GM18502 (cell line): ENCODE results near the gene INO80C.
A peak's percentile ranks its signal among the peaks of the same experiment; 100 is the strongest.
"Not testable (repeated sequence)": the region's sequence is repeated elsewhere in the genome, so short reads cannot be mapped to it uniquely, and the experiment has no call there.

ENCODE experiments used
- ATAC-seq: cut with Tn5 transposase; IDR thresholded peaks from one replicate; pipeline ENCODE4 v1.9.1; 2021; ENCODE audit warnings: mild to moderate bottlenecking; ENCODE audit not compliant: unreplicated experiment, poor library complexity

INO80C gene

DNA sequence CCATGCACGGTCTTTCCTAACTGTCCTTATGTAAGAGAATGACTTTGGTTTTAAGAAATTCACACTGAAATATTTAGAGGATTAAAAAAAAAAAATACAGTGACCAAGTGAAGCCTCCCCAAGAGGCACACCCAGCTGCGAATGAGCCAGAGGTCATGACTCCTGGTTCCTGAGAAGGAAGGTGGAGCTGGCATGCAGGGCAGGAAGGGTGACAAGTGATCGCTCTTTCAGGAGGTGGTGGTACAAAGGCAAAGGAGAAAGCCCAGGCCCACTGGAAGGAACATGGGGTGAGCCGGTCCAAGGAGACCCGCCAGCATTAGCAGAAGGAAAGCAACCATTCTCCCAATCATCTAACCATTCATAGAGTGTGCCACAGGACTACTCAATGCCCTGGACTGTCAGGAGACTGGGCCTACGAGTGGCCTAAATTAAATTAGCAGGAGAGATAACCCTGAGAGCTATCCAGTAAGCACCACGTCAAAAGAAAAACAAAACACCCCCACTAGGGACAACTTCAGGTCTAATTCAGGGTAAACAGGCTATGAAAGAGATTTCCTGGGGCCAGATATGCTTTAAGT lies 7.8 kb downstream of the INO80C start:
- ATAC-seq, result no peak

- not testable (repeated sequence) for ATAC-seq
Observed at GRCh38 chr18:35489281-35489680, 8.5 kb downstream of the INO80C start.

DNA sequence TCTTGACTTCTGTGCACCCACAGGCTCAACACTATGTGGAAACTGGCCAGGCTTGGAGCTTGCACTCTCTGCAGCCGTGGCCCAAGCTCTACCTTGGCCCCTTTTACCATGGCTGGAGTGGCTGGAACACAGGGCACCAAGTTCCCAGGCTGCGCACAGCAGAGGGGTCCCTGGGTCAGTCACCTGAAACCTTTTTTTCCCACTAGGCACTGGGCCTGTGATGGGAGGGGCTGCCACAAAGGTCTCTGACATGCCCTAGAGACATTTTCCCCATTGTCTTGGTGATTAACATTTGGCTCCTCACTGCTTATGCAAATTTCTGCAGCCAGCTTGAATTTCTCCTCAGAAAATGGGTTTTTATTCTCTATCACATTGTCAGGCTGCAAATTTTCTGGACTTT lies 9.4 kb downstream of the INO80C start:
- ATAC-seq, result not testable (repeated sequence)

DNA sequence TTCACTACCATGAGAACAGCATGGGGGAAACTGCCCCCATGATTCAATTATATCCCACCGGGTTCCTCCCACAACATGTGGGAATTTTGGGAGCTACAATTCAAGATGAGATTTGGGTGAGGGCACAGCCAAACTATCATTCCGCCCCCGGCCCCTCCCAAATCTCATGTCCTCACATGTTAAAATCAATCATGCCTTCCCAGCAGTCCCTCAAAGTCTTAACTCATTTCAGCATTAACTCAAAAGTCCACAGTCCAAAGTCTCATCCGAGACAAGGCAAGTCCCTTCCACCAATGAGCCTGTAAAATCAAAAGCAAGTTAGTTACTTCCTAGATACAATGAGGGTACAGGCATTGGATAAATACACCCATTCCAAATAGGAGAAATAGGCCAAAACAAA lies 10.2 kb downstream of the INO80C start:
- not testable (repeated sequence) for ATAC-seq

- no peak for ATAC-seq
Observed at GRCh38 chr18:35485852-35486251, 11.9 kb downstream of the INO80C start.

GRCh38 chr18:35484034-35484433 lies 13.7 kb downstream of the INO80C start:
- ATAC-seq, result peak; percentile 68

- no peak for ATAC-seq
Observed at GRCh38 chr18:35481960-35482366, 15.8 kb downstream of the INO80C start.

GRCh38 chr18:35479911-35480586 lies 17.7 kb downstream of the INO80C start:
- ATAC-seq, result no peak

DNA sequence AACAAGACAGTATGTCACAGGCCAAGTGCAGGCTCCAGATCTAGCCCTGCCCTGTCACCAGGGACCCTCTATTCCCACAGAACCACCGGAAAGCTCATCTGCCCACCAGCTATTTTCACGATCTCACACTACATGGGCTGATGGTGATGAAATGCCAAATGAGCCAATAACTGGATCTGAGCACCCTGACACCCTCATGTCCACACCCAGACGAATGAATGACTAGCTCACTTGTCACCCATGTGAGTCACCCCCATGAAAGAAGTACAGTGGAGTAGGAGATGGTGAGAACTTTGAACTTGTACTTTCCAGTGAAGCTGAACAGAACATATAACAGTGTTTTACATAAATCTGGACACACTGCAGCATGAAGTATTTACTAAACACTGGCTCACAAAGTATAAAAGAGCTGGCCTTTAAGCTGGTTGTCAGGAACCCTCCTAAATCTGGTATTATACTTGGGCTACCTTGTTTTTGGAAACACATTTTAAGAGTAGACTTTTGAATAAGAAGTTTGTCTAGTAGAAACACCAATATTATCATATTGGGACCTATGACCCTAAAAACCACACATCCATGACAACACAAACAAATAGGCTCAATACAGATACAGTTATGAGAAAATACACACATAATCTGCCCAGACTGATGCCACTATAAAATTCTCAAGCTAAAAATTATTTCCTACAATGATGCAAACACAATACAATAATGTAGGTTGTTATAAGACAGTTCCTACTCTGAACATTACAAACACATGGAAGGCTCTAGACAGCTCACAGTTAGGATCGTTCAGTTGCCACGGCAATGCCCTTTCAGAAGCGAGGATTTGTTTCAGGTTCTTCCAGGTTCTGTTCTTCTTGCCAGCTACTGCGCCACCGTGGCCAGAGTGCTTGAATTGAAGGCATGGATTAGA lies 19.0 kb downstream of the INO80C start:
- no peak for ATAC-seq

DNA sequence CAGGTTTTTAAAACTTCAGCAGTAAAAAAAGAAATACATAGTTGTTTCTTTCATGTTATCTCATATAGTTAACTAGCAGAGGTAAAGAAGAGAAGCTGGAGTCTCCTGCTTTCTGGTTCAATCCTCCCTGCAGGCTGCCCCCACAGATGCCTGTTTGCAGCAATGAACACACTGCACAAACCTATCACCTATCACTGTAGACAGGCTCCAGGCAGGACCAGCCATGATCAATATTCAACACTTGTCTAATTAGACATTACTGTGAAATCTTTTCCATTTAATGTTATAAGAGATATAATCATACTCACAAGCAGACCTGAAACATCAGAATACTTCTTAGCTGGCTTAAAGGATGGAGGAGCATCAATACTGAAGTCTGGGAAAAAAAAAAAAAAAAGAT lies 19.8 kb downstream of the INO80C start:
- no peak for ATAC-seq

- ATAC-seq, result no peak
Observed at GRCh38 chr18:35477497-35477896, 20.3 kb downstream of the INO80C start.

DNA sequence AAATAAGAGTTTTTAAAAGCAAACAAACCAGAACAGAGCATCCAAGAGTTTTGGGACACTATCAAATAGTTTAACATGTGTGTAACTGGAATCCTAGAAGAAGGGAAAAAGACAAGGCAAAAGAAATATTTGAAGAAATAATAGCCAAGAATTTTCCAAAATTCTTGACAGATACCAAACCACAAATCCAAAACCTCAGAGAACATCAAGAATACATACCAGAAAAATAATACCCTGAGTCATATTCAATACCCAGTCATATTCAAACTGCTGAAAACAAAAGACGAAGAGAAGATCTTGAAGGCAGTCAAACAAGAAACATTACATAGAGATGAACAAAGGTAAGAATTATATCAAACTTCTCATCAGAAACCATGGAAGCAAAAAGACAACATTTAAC lies 22.9 kb downstream of the INO80C start:
- ATAC-seq, result no peak

- ATAC-seq, result no peak
Observed at GRCh38 chr18:35473562-35473961, 24.2 kb downstream of the INO80C start.

- ATAC-seq, result no peak
Observed at GRCh38 chr18:35470435-35470834, 27.3 kb downstream of the INO80C start.

DNA sequence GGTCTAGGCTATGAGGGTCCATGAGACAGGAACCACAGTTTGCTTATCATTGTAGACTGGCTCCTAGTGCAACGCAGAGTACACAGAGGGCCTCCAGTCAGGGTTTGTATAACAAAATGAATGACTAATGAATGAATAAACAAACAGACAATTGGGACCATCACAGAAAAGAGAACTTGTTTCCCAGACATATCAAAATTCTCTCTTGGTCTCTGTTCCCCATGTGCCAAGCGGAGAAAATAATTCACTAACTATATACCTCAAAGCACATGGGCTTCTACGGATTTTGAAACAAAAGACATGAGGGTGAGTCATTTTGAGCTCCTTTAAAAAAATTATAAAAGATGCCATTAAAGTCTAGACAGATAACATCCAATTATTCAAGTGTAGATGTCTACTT lies 28.0 kb downstream of the INO80C start:
- no peak for ATAC-seq

- no peak for ATAC-seq
Observed at GRCh38 chr18:35468711-35469110, 29.0 kb downstream of the INO80C start.

- peak; percentile 74 for ATAC-seq
Observed at GRCh38 chr18:35467624-35468016, 30.1 kb downstream of the INO80C start.

DNA sequence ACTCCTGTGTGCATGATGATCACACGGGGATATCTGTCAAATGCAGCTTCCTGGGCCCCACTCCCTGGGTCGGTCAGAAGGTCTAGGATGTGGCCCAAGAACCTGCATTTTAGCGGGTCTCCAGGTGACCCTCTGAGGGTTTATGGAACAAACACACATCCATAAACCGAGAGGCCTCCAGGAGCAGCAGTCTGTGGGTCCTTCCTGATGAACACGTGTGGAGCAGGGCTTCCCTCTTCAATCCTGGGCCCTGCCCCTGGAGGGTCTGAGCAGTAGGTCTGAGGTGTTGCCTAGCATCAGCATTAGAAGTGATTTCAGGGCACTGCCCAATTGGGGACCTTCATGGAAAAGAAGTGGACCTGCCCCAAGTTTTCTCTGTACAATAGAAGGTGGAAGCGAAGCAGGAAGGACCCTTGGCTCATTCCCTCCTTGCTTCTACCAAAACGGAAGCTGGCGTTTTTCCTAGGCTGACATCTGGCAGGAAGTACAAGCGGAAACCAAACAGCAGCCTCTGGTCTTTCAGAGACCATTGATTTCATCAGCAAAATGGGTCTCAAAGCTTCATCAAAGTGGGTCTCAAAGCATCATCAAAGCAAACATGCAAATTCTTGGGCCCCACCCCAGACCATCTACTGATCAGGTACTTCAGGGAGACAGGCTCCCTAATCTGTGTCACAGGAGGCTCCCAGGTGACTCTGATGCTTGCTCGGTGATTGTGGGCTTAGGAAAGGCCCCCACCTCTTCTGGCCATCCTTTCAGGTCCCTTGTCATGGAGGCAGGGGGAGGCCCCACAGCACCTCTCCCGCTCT lies 30.7 kb downstream of the INO80C start:
- peak; percentile 20 for ATAC-seq

GRCh38 chr18:35466334-35466733 lies 31.4 kb downstream of the INO80C start:
- no peak for ATAC-seq

- no peak for ATAC-seq
Observed at GRCh38 chr18:35465329-35465728, 32.4 kb downstream of the INO80C start.
